Neural cell (in vitro differentiated cells): ENCODE results near the gene TMF1. TPM values are rescaled to one million over a fixed set of nuclear protein-coding genes. Genes with fewer than 3 reads are reported as not detected.

Experiments used
- H2AFZ ChIP-seq: fragments of 200-600, 300-800 bp; sonication (generic), shearing (Covaris generic); 2 replicates; pipeline ENCODE4 v1.6.0; 2014; ENCODE audit warnings: low read depth, mild to moderate bottlenecking, antibody characterized with exemption, low read length, moderate library complexity
- H3F3A ChIP-seq: fragments of 200-600 bp; shearing (Covaris generic); 2 replicates; pipeline ENCODE4 v1.6.1; 2016; ENCODE audit warnings: mild to moderate bottlenecking, moderate library complexity, mixed read lengths, antibody characterized with exemption, low read length; ENCODE audit not compliant: insufficient read depth, poor library complexity, severe bottlenecking
- H3K27ac ChIP-seq: fragments of 200-600, 300-800 bp; sonication (generic), shearing (Covaris generic); 2 replicates; pipeline ENCODE4 v1.5.1; 2014; ENCODE audit warnings: mild to moderate bottlenecking, low read length, moderate library complexity
- H3K27me3 ChIP-seq: fragments of 300-800, 200-600 bp; sonication (generic), shearing (Covaris generic); 2 replicates; pipeline ENCODE4 v1.6.0; 2014; ENCODE audit warnings: mild to moderate bottlenecking, low read depth, low read length, moderate library complexity; ENCODE audit not compliant: insufficient read depth
- H3K36me3 ChIP-seq: fragments of 300-800, 200-600 bp; sonication (generic), shearing (Covaris generic); 2 replicates; pipeline ENCODE4 v1.5.1; 2014; ENCODE audit warnings: mild to moderate bottlenecking, antibody characterized with exemption, low read length, moderate library complexity; ENCODE audit not compliant: insufficient read depth
- H3K4me2 ChIP-seq: fragments of 300-800, 200-600 bp; sonication (generic), shearing (Covaris generic); 2 replicates; pipeline ENCODE4 v1.6.0; 2014; ENCODE audit warnings: mild to moderate bottlenecking, low read length
- H3K4me3 ChIP-seq: fragments of 300-800, 200-600 bp; sonication (generic), shearing (Covaris generic); 2 replicates; pipeline ENCODE4 v1.5.1; 2014; ENCODE audit warnings: mild to moderate bottlenecking, low read length, moderate library complexity
- H3K79me2 ChIP-seq: fragments of 200-600 bp; shearing (Covaris generic); replicated peaks from 2 replicates; pipeline ENCODE4 v1.6.0; 2014; ENCODE audit warnings: mild to moderate bottlenecking, low read length, moderate library complexity; ENCODE audit not compliant: insufficient read depth
- H3K9ac ChIP-seq: fragments of 300-800, 200-600 bp; sonication (generic), shearing (Covaris generic); 2 replicates; pipeline ENCODE4 v1.6.1; 2016; ENCODE audit warnings: mild to moderate bottlenecking, low read length, mixed read lengths
- H3K9me2 ChIP-seq: fragments of 200-600 bp; shearing (Covaris generic); 2 replicates; pipeline ENCODE4 v1.6.1; 2016; ENCODE audit warnings: mild to moderate bottlenecking, low read length, mixed read lengths; ENCODE audit not compliant: insufficient read depth
- H3K9me3 ChIP-seq: fragments of 200-600, 300-800 bp; sonication (generic), shearing (Covaris generic); 2 replicates; pipeline ENCODE4 v1.6.1; 2016; ENCODE audit warnings: mild to moderate bottlenecking, mixed run types, low read length, moderate library complexity, mixed read lengths
- H4K20me1 ChIP-seq: fragments of 200-600 bp; shearing (Covaris generic); 2 replicates; pipeline ENCODE4 v1.6.1; 2016; ENCODE audit warnings: mild to moderate bottlenecking, mixed run types; ENCODE audit not compliant: insufficient read depth
- CTCF ChIP-seq: fragments of 450-650 bp; IDR thresholded peaks from 2 replicates; pipeline ENCODE4 v1.5.1; 2014; ENCODE audit warnings: antibody characterized with exemption, mild to moderate bottlenecking, moderate library complexity; ENCODE audit not compliant: poor library complexity, severe bottlenecking
- EP300 ChIP-seq: fragments of 450-650 bp; conservative IDR thresholded peaks from 2 replicates; pipeline ENCODE4 v1.6.1; 2014; ENCODE audit warnings: antibody characterized with exemption, mild to moderate bottlenecking, moderate library complexity; ENCODE audit not compliant: poor library complexity, severe bottlenecking
- EZH2 ChIP-seq: fragments of 200-600, 300-800 bp; shearing (Covaris generic), sonication (generic); IDR thresholded peaks from 2 replicates; pipeline ENCODE4 v1.6.1; 2014; ENCODE audit warnings: antibody characterized with exemption, low read length, borderline replicate concordance, mild to moderate bottlenecking; ENCODE audit not compliant: insufficient read depth, poor library complexity, severe bottlenecking
- MXI1 ChIP-seq: fragments of 450-650 bp; conservative IDR thresholded peaks from 2 replicates; pipeline ENCODE4 v1.6.1; 2014; ENCODE audit warnings: antibody characterized with exemption, mild to moderate bottlenecking; ENCODE audit not compliant: poor library complexity, severe bottlenecking
- POLR2AphosphoS5 ChIP-seq: IDR thresholded peaks from 2 replicates; pipeline ENCODE4 v1.6.1; 2012
- RAD21 ChIP-seq: fragments of 450-650 bp; conservative IDR thresholded peaks from 2 replicates; pipeline ENCODE4 v1.6.1; 2014; ENCODE audit warnings: antibody characterized with exemption, mild to moderate bottlenecking, moderate library complexity
- REST ChIP-seq: IDR thresholded peaks from 2 replicates; pipeline ENCODE4 v1.6.1; 2012; ENCODE audit warnings: borderline replicate concordance
- SMC3 ChIP-seq: fragments of 450-650 bp; conservative IDR thresholded peaks from 2 replicates; pipeline ENCODE4 v1.6.1; 2014; ENCODE audit warnings: antibody characterized with exemption, mild to moderate bottlenecking, moderate library complexity; ENCODE audit not compliant: poor library complexity
- TAF1 ChIP-seq: IDR thresholded peaks from 2 replicates; pipeline ENCODE4 v1.6.1; 2012; ENCODE audit warnings: low read depth
- polyA plus RNA-seq: library from polyadenylated mRNA; depleted of rRNA; stranded (reverse); fragments of >200 nt; gene quantifications from 2 replicates; pipeline ENCODE4 v1.2.3, GENCODE V29; 2014

The TMF1 gene
- polyA plus RNA-seq, 1 donor from 2014 or later: 21.4 TPM

GRCh38 chr3:69052472-69052898 lies 352 bp upstream of the TMF1 start:
- Histone ChIP-seq H3F3A (no peaks in the 10 kb centered on the region), H3K9ac (peak overlapping the region; percentile 92), H3K4me3 (peak overlapping the region; percentile 81), H3K36me3 (peaks cover 5% of the 10 kb centered on the region), H3K27me3 (no peaks in the 10 kb centered on the region), H3K9me2 (no peaks in the 10 kb centered on the region), H3K79me2 (peaks cover 19% of the 10 kb centered on the region), H2AFZ (peak overlapping the region; percentile 73), H3K27ac (peak overlapping the region; percentile 86), H4K20me1 (no peaks in the 10 kb centered on the region), H3K4me2 (peak overlapping the region; percentile 83), H3K9me3 (no peaks in the 10 kb centered on the region)
- TF ChIP-seq EP300 (no peak), CTCF (peak; percentile 32), EZH2 (no peak), REST (no peak), TAF1 (no peak), RAD21 (no peak), POLR2AphosphoS5 (no peak), MXI1 (peak; percentile 55), SMC3 (peak; percentile 12)

GRCh38 chr3:69048990-69049389 lies 3.1 kb downstream of the TMF1 start:
- Histone ChIP-seq H3K9me2 (no peaks in the 10 kb centered on the region), H4K20me1 (no peaks in the 10 kb centered on the region), H3K36me3 (peaks cover 8% of the 10 kb centered on the region), H3K79me2 (peaks cover 28% of the 10 kb centered on the region), H2AFZ (no peak overlapping the region), H3K9ac (no peak overlapping the region), H3K27ac (no peak overlapping the region), H3K9me3 (no peaks in the 10 kb centered on the region), H3K4me2 (no peak overlapping the region), H3K4me3 (peak overlapping the region; percentile 32), H3K27me3 (no peaks in the 10 kb centered on the region), H3F3A (no peaks in the 10 kb centered on the region)
- TF ChIP-seq EP300 (no peak), EZH2 (no peak), RAD21 (no peak), REST (no peak), SMC3 (no peak), MXI1 (no peak), TAF1 (no peak), CTCF (no peak), POLR2AphosphoS5 (no peak)
